Neuronal stem cell (in vitro differentiated cells): ENCODE measurements around the gene KATNB1.
"Not testable (repeated sequence)": the region's sequence is repeated elsewhere in the genome, so short reads cannot be mapped to it uniquely, and the experiment has no call there.

Experiments used
- DNase-seq: peaks from one replicate; pipeline ENCODE4 v3.0.0-alpha.2; 2013; ENCODE audit warnings: low spot score
- H2AFZ ChIP-seq: one replicate; pipeline ENCODE4 v1.6.1; 2013; ENCODE audit warnings: mild to moderate bottlenecking, low read length, inconsistent platforms
- H2AK5ac ChIP-seq: 2 replicates; pipeline ENCODE4 v1.6.1; 2013; ENCODE audit warnings: low read depth, mild to moderate bottlenecking, inconsistent platforms, low read length, moderate library complexity, mixed read lengths
- H2BK120ac ChIP-seq: 2 replicates; pipeline ENCODE4 v1.6.1; 2013; ENCODE audit warnings: low read depth, mild to moderate bottlenecking, inconsistent platforms, low read length, moderate library complexity, mixed read lengths
- H2BK12ac ChIP-seq: one replicate; pipeline ENCODE4 v1.6.1; 2013; ENCODE audit warnings: low read length, inconsistent platforms
- H2BK15ac ChIP-seq: 2 replicates; pipeline ENCODE4 v1.6.1; 2013; ENCODE audit warnings: mild to moderate bottlenecking, low read length, inconsistent platforms, mixed read lengths
- H2BK5ac ChIP-seq: one replicate; pipeline ENCODE4 v1.6.1; 2013; ENCODE audit warnings: inconsistent platforms, mild to moderate bottlenecking, low read length, moderate library complexity
- H3K14ac ChIP-seq: one replicate; pipeline ENCODE4 v1.6.1; 2013; ENCODE audit warnings: low read length, inconsistent platforms
- H3K18ac ChIP-seq: 2 replicates; pipeline ENCODE4 v1.6.1; 2013; ENCODE audit warnings: low read length, inconsistent platforms
- H3K23ac ChIP-seq: 2 replicates; pipeline ENCODE4 v1.6.1; 2013; ENCODE audit warnings: low read depth, mild to moderate bottlenecking, mixed read lengths, low read length, inconsistent platforms; ENCODE audit not compliant: poor library complexity
- H3K27ac ChIP-seq: replicated peaks from 3 replicates; pipeline ENCODE4 v1.5.1; 2013; ENCODE audit warnings: low read length, inconsistent platforms
- H3K27me3 ChIP-seq, 3 experiments: 2 replicates each; pipeline ENCODE4 v1.6.1; 2013; ENCODE audit warnings: low read length in 3 of 3, mild to moderate bottlenecking in 2 of 3, inconsistent platforms in 1 of 3, low read depth in 1 of 3, mixed read lengths in 1 of 3, moderate library complexity in 1 of 3; ENCODE audit not compliant: control insufficient read depth in 3 of 3, insufficient read depth in 3 of 3
- H3K36me3 ChIP-seq, 2 donors: replicated peaks in 1 of 2; 2 replicates each; pipeline ENCODE4 v1.6.1; 2013; ENCODE audit warnings: low read length in 2 of 2; ENCODE audit not compliant: control insufficient read depth in 2 of 2, insufficient read depth in 2 of 2
- H3K4ac ChIP-seq: 2 replicates; pipeline ENCODE4 v1.6.1; 2013; ENCODE audit warnings: inconsistent platforms, mild to moderate bottlenecking, low read length, moderate library complexity
- H3K4me1 ChIP-seq, 2 donors: 1 replicate in 1 of 2; 2 replicates in 1 of 2; pipeline ENCODE4 v1.6.1; 2013; ENCODE audit warnings: low read length in 2 of 2, low read depth in 1 of 2; ENCODE audit not compliant: control insufficient read depth in 2 of 2, insufficient read depth in 1 of 2
- H3K4me2 ChIP-seq: one replicate; pipeline ENCODE4 v1.6.1; 2013; ENCODE audit warnings: mild to moderate bottlenecking, low read length, inconsistent platforms; ENCODE audit not compliant: insufficient read depth, poor library complexity, severe bottlenecking
- H3K4me3 ChIP-seq, 2 donors: 2 replicates each; pipeline ENCODE4 v1.5.1; 2013; ENCODE audit warnings: low read length in 2 of 2, mild to moderate bottlenecking in 2 of 2, inconsistent platforms in 1 of 2, moderate library complexity in 1 of 2
- H3K79me1 ChIP-seq: one replicate; pipeline ENCODE4 v1.6.1; 2013; ENCODE audit warnings: low read depth, mild to moderate bottlenecking, inconsistent platforms, low read length, moderate library complexity
- H3K9ac ChIP-seq: one replicate; pipeline ENCODE4 v1.6.1; 2013; ENCODE audit warnings: mild to moderate bottlenecking, low read depth, low read length, inconsistent platforms; ENCODE audit not compliant: poor library complexity
- H3K9me3 ChIP-seq, 2 donors: replicated peaks in 1 of 2; 2 replicates each; pipeline versions ENCODE3 to v1.6.1; 2013; ENCODE audit warnings: low read length in 2 of 2, mild to moderate bottlenecking in 2 of 2, inconsistent platforms in 1 of 2, low read depth in 1 of 2, mixed read lengths in 1 of 2, moderate library complexity in 1 of 2; ENCODE audit not compliant: control insufficient read depth in 2 of 2, insufficient read depth in 1 of 2
- H4K8ac ChIP-seq: one replicate; pipeline ENCODE4 v1.6.1; 2013; ENCODE audit warnings: low read depth, mild to moderate bottlenecking, inconsistent platforms, low read length, moderate library complexity
- H4K91ac ChIP-seq: one replicate; pipeline ENCODE4 v1.6.1; 2013; ENCODE audit warnings: low read length, low read depth, mild to moderate bottlenecking, inconsistent platforms; ENCODE audit not compliant: poor library complexity
- WGBS, 2 donors: extraction: QIAGEN DNeasy Blood & Tissue Kit; methylation state at CpG; one replicate each; pipeline ENCODE4 v1.1.7; 2013; ENCODE audit warnings: missing lambda C conversion rate in 2 of 2, mixed read lengths in 1 of 2; ENCODE audit not compliant: insufficient read length in 2 of 2, insufficient replicate concordance in 1 of 2; ENCODE audit errors: extremely low coverage in 2 of 2; 5-methylcytosine and 5-hydroxymethylcytosine counted together

The KATNB1 gene

DNA sequence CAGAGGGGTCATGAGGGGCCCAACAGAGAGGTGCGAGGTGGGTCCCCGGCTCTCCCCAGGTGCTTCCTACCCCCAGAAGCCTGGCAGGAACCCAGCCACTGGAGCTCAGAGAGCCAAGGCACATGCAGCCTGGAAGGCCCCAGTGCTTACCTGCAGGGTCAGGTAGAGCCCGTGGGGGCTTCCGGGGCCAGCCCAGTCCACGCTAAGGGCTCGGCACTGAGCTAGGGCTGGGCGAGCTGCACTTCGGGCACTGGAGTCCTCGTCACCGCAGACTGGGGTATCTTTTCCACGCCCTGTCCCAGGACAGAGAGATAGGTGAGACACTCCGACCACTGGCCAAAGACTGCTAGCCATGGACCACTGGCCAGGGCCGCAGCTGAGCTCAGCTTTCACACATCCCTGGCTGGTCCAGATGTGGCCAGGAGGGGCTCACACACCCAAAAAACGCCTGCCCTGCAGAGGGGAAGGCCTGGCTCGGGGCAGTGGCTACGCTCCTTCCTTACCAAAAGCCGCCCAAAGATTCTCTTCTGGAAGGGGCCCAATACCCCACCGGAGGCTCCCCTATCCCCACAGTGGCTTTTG, 59.4 kb downstream of the KATNB1 start:
- no peak overlapping the region for H3K4ac ChIP-seq
- peak overlapping the region; percentile 12 for H2BK15ac ChIP-seq
- peaks cover 0 to 12% of the 10 kb centered on the region in 2 donors for H3K4me1 ChIP-seq
- H3K27ac ChIP-seq: no peak overlapping the region
- H3K27me3 ChIP-seq: peaks cover 0 to 29% (median 0%) of the 10 kb centered on the region in 3 experiments
- no peaks in the 10 kb centered on the region for H3K9me3 ChIP-seq
- H3K9ac ChIP-seq: no peak overlapping the region
- no CpG with 5 or more reads among the region's 18 CpGs for WGBS, 2 donors
- peak overlapping the region; percentile 72 for H2AFZ ChIP-seq
- H3K4me2 ChIP-seq: no peak overlapping the region
- peak overlapping the region; percentile 27 for H3K14ac ChIP-seq
- H4K8ac ChIP-seq: no peak overlapping the region
- no peak overlapping the region for H3K4me3 ChIP-seq
- H3K18ac ChIP-seq: no peak overlapping the region
- no peaks in the 10 kb centered on the region for H3K79me1 ChIP-seq
- H3K36me3 ChIP-seq: no peaks in the 10 kb centered on the region
- H3K23ac ChIP-seq: no peak overlapping the region
- peak overlapping the region; percentile 26 for H2BK12ac ChIP-seq
- no peak overlapping the region for H2BK120ac ChIP-seq
- DNase-seq: no peak
- H2AK5ac ChIP-seq: no peak overlapping the region
- no peak overlapping the region for H4K91ac ChIP-seq
- no peak overlapping the region for H2BK5ac ChIP-seq

DNA sequence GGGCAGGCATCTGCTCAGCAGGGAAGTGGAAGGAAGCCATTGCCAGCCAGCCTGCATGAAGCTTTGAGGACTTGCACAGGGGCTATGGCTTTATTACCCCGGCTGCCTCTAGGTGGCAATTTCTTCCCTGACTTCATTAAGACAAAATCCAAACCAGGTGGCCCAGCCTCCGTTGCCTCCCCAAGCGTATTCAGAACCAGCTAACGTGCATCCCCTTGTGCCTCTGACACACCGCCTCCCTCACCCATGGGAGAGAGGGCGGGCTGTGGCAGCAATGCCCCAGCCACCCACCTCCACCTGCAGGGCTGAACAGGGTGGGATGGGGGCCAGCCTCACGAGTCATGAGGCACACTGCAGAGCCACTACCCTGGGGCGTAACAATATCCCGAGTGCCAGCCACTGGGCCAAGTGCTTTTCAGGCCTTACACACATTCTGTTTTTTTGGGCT, 59.9 kb downstream of the KATNB1 start:
- Histone ChIP-seq H3K14ac (no peak overlapping the region), H4K8ac (no peak overlapping the region), H2BK12ac (no peak overlapping the region), H3K4ac (no peak overlapping the region), H2AFZ (peak overlapping the region; percentile 72), H3K27ac (no peak overlapping the region), H3K36me3 (no peaks in the 10 kb centered on the region), H3K9me3 (no peaks in the 10 kb centered on the region), H3K23ac (no peak overlapping the region), H2BK15ac (no peak overlapping the region), H3K4me2 (no peak overlapping the region), H2BK120ac (no peak overlapping the region), H3K4me3 (peak overlapping the region in 1 of 2 donors; percentile 53), H2BK5ac (no peak overlapping the region), H2AK5ac (no peak overlapping the region), H3K9ac (no peak overlapping the region), H3K4me1 (peaks cover 3 to 15% of the 10 kb centered on the region in 2 donors), H3K27me3 (peaks cover 0 to 34% (median 0%) of the 10 kb centered on the region in 3 experiments), H3K79me1 (no peaks in the 10 kb centered on the region), H3K18ac (no peak overlapping the region), H4K91ac (no peak overlapping the region)
- WGBS, 2 donors: no CpG with 5 or more reads among the region's 9 CpGs
- DNase-seq: no peak

DNA sequence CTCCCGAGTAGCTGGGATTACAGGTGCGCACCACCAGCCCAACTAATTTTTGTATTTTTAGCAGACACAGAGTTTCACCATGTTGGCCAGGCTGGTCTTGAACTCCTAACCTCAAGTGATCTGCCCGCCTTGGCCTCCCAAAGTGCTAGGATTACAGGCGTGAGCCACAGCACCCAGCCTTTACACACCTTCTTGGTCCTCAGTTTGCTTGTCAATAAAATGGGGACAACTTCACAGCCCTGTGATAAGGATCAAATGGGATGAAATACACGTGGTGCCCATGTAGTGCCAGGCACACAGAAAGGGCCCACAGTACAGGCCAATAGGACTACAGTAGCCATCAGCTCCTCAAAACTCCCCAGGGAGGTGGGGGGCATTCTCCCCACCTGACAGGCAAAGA, 60.4 kb downstream of the KATNB1 start:
- H2AK5ac ChIP-seq, H2BK5ac ChIP-seq, H3K4me3 ChIP-seq, H3K4me2 ChIP-seq, H2BK12ac ChIP-seq, H3K9me3 ChIP-seq, H2AFZ ChIP-seq, H3K14ac ChIP-seq, H2BK120ac ChIP-seq, H3K36me3 ChIP-seq, H3K79me1 ChIP-seq, H3K23ac ChIP-seq, H3K4ac ChIP-seq, H3K9ac ChIP-seq, H3K18ac ChIP-seq, H4K8ac ChIP-seq, DNase-seq, H3K27ac ChIP-seq, H4K91ac ChIP-seq, H2BK15ac ChIP-seq: not testable (repeated sequence)
- peaks cover 0 to 38% (median 0%) of the 10 kb centered on the region in 3 experiments for H3K27me3 ChIP-seq
- H3K4me1 ChIP-seq: peaks cover 8 to 15% of the 10 kb centered on the region in 2 donors
- no CpG with 5 or more reads among the region's 5 CpGs for WGBS, 2 donors

- Histone ChIP-seq H3K27me3 (peaks cover 0 to 45% (median 0%) of the 10 kb centered on the region in 3 experiments), H3K79me1 (no peaks in the 10 kb centered on the region), H2AFZ (no peak overlapping the region), H3K36me3 (no peaks in the 10 kb centered on the region), H3K4me3 (no peak overlapping the region), H3K4me1 (peaks cover 14 to 23% of the 10 kb centered on the region in 2 donors), H2BK120ac (no peak overlapping the region), H3K4ac (no peak overlapping the region), H3K9me3 (no peaks in the 10 kb centered on the region), H3K27ac (no peak overlapping the region), H2BK15ac (peak overlapping the region; percentile 87), H4K8ac (no peak overlapping the region), H3K18ac (peak overlapping the region; percentile 4), H3K4me2 (no peak overlapping the region), H3K23ac (no peak overlapping the region), H3K14ac (peak overlapping the region; percentile 4), H4K91ac (no peak overlapping the region), H2BK12ac (no peak overlapping the region), H2AK5ac (peak overlapping the region; percentile 58), H3K9ac (no peak overlapping the region), H2BK5ac (no peak overlapping the region)
- no peak for DNase-seq
- WGBS, 2 donors: no CpG with 5 or more reads among the region's 13 CpGs
These were observed 61.6 kb downstream of the KATNB1 start for GRCh38 chr16:57797216-57797525.
